NT2/D1 (cell line): ENCODE data around the gene SBK2.

ENCODE experiments used
- DNase-seq: peaks from one replicate; pipeline ENCODE4 v3.0.0-alpha.2; 2011; ENCODE audit warnings: low read depth, low spot score
- H3K27me3 ChIP-seq: 2 replicates; pipeline ENCODE4 v1.6.0; 2011; ENCODE audit warnings: mild to moderate bottlenecking; ENCODE audit not compliant: insufficient read length, insufficient read depth
- H3K36me3 ChIP-seq: 2 replicates; pipeline ENCODE4 v1.6.1; 2011; ENCODE audit warnings: mild to moderate bottlenecking, low read length, mixed read lengths; ENCODE audit not compliant: insufficient read depth, insufficient read length
- H3K4me1 ChIP-seq: 2 replicates; pipeline ENCODE4 v1.5.1; 2011; ENCODE audit not compliant: insufficient read depth, insufficient read length
- H3K4me3 ChIP-seq: 2 replicates; pipeline ENCODE4 v1.5.1; 2011; ENCODE audit warnings: low read depth; ENCODE audit not compliant: insufficient read length
- H3K9ac ChIP-seq: 2 replicates; pipeline ENCODE4 v1.6.0; 2011; ENCODE audit warnings: low read depth; ENCODE audit not compliant: insufficient read length
- H3K9me3 ChIP-seq: 2 replicates; pipeline ENCODE4 v1.5.1; 2011; ENCODE audit warnings: mild to moderate bottlenecking, low read length; ENCODE audit not compliant: insufficient read depth
- SUZ12 ChIP-seq: IDR thresholded peaks from 2 replicates; pipeline ENCODE4 v1.6.1; 2011; ENCODE audit not compliant: insufficient read length, insufficient read depth; ENCODE audit errors: extremely low read depth
- YY1 ChIP-seq: IDR thresholded peaks from 2 replicates; pipeline ENCODE4 v1.6.1; 2011; ENCODE audit not compliant: insufficient read length, insufficient read depth
- ZNF274 ChIP-seq: IDR thresholded peaks from 2 replicates; pipeline ENCODE4 v1.6.1; 2011; ENCODE audit warnings: mild to moderate bottlenecking, low read depth, low read length

Gene SBK2

GRCh38 chr19:55544776-55545439 is 8.0 kb upstream of the SBK2 start:
- H3K27me3 ChIP-seq: no peaks in the 10 kb centered on the region
- peaks cover 2% of the 10 kb centered on the region for H3K4me1 ChIP-seq
- H3K9me3 ChIP-seq: no peaks in the 10 kb centered on the region
- no peak for DNase-seq
- H3K4me3 ChIP-seq: no peak overlapping the region
- H3K9ac ChIP-seq: no peak overlapping the region
- H3K36me3 ChIP-seq: no peaks in the 10 kb centered on the region
- no peak for TF ChIP-seq YY1
- no peak for TF ChIP-seq SUZ12
- TF ChIP-seq ZNF274: no peak

GRCh38 chr19:55544014-55544413 is 7.1 kb upstream of the SBK2 start:
- peaks cover 5% of the 10 kb centered on the region for H3K4me1 ChIP-seq
- no peaks in the 10 kb centered on the region for H3K9me3 ChIP-seq
- no peak overlapping the region for H3K4me3 ChIP-seq
- no peak overlapping the region for H3K9ac ChIP-seq
- TF ChIP-seq YY1: no peak
- no peak for TF ChIP-seq SUZ12
- no peak for TF ChIP-seq ZNF274
- no peaks in the 10 kb centered on the region for H3K27me3 ChIP-seq
- DNase-seq: no peak
- no peaks in the 10 kb centered on the region for H3K36me3 ChIP-seq

- DNase-seq: no peak
- Histone ChIP-seq H3K9me3 (no peaks in the 10 kb centered on the region), H3K36me3 (no peaks in the 10 kb centered on the region), H3K9ac (no peak overlapping the region), H3K4me3 (no peak overlapping the region), H3K27me3 (no peaks in the 10 kb centered on the region), H3K4me1 (peaks cover 5% of the 10 kb centered on the region)
- TF ChIP-seq YY1: no peak
- no peak for TF ChIP-seq ZNF274
- no peak for TF ChIP-seq SUZ12
These were observed 6.6 kb upstream of the SBK2 start for GRCh38 chr19:55543567-55543966.

GRCh38 chr19:55542292-55542855 is 5.4 kb upstream of the SBK2 start:
- Histone ChIP-seq H3K9me3 (no peaks in the 10 kb centered on the region), H3K36me3 (no peaks in the 10 kb centered on the region), H3K27me3 (no peaks in the 10 kb centered on the region), H3K4me3 (no peak overlapping the region), H3K9ac (no peak overlapping the region), H3K4me1 (peaks cover 5% of the 10 kb centered on the region)
- TF ChIP-seq YY1 (no peak), ZNF274 (no peak), SUZ12 (no peak)
- no peak for DNase-seq

GRCh38 chr19:55541091-55541490 is 4.2 kb upstream of the SBK2 start:
- H3K4me1 ChIP-seq: peaks cover 11% of the 10 kb centered on the region
- H3K27me3 ChIP-seq: no peaks in the 10 kb centered on the region
- no peak overlapping the region for H3K4me3 ChIP-seq
- no peaks in the 10 kb centered on the region for H3K9me3 ChIP-seq
- TF ChIP-seq SUZ12: no peak
- TF ChIP-seq ZNF274: no peak
- TF ChIP-seq YY1: no peak
- no peak overlapping the region for H3K9ac ChIP-seq
- H3K36me3 ChIP-seq: no peaks in the 10 kb centered on the region
- no peak for DNase-seq

DNA sequence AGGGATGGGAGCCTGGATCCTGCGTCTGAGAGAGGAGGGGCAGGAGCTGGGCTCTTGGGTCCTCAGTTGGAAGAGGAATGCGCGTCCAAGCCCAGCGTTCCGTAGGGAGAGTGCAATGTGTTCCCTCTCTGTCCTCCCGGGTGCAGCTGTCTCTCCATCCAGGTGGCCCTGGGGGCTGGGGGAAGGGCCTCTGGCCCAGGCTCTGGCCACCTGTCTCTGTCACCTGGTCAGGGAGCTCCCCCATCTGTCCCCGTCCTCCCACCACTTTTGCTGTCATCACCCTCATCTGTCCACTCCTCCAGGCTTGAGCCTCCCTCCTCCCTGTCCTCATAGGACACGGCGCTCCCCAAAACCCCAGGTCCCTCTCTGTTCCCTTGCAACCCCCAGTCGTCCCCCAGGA is 3.7 kb upstream of the SBK2 start:
- peaks cover 13% of the 10 kb centered on the region for H3K4me1 ChIP-seq
- H3K9me3 ChIP-seq: no peaks in the 10 kb centered on the region
- no peaks in the 10 kb centered on the region for H3K36me3 ChIP-seq
- H3K27me3 ChIP-seq: no peaks in the 10 kb centered on the region
- no peak overlapping the region for H3K4me3 ChIP-seq
- DNase-seq: no peak
- no peak overlapping the region for H3K9ac ChIP-seq
- no peak for TF ChIP-seq SUZ12

DNA sequence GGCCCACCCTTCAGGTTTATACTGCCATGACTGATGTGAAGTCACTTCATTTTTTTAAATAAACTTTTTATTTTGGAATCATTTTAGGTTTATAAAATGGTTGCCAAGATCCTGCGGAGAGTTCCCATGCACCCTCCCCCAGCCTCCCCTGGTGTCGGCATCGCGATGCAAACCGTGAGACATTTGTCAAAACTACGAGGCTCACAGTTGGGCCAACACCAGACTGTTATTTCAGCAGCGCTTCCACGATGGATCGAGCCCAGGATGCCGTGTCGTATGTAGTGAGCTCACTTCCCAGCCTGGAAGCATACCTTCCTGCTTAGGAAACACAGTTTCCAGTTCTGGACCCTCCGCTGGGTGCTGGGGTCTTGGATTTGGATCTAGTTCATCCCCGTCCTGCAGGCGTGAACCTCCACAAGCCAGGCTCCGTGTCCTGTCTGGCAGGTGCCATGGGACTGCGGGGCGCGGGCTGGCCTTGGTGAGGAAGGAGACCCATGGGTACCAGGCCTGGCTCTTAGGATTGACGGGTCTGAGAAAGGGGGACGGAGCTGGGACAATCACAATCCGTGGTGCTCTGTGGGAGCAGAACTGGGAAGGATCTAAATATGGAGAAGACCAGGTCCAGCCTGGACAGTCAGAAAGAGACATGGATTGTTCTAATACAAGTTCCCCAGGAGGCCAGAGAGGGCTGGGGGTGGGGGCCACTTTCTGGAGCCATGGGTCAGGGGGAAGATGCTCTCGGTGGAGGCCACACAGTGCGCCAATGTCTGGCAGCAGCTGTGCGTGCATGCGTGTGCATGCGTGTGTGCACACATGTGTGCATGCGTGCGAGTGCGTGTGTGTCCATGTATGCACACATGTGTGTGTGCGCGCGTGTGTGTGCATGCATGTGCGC is 2.4 kb upstream of the SBK2 start:
- no peaks in the 10 kb centered on the region for H3K27me3 ChIP-seq
- H3K36me3 ChIP-seq: no peaks in the 10 kb centered on the region
- DNase-seq: no peak
- H3K4me1 ChIP-seq: peaks cover 14% of the 10 kb centered on the region
- TF ChIP-seq YY1: no peak
- TF ChIP-seq SUZ12: no peak
- TF ChIP-seq ZNF274: no peak
- no peaks in the 10 kb centered on the region for H3K9me3 ChIP-seq
- H3K4me3 ChIP-seq: no peak overlapping the region
- no peak overlapping the region for H3K9ac ChIP-seq
